ENCODE measurements around the gene GAS6.
"Not testable (repeated sequence)": the region's sequence is repeated elsewhere in the genome, so short reads cannot be mapped to it uniquely, and the experiment has no call there.

GAS6 gene

GRCh38 chr13:113826446-113826845, 37.4 kb downstream of the GAS6 start:
- not testable (repeated sequence) for DNase-seq (ENCODE audit: insufficient read length, low spot score); FAIRE-seq

- DNase-seq (ENCODE audit: insufficient read length, low spot score) = no peak
- no peak for FAIRE-seq
Observed at GRCh38 chr13:113825841-113826240, 38.0 kb downstream of the GAS6 start.

GRCh38 chr13:113823771-113824170, 40.1 kb downstream of the GAS6 start:
- DNase-seq (ENCODE audit: insufficient read length, low spot score) = no peak
- no peak for FAIRE-seq

GRCh38 chr13:113822956-113823744, 40.7 kb downstream of the GAS6 start:
- FAIRE-seq (no peak), DNase-seq (ENCODE audit: insufficient read length, low spot score) (no peak)

GRCh38 chr13:113822266-113822665, 41.6 kb downstream of the GAS6 start:
- DNase-seq (ENCODE audit: insufficient read length, low spot score) (no peak), FAIRE-seq (no peak)

GRCh38 chr13:113821847-113822246, 42.0 kb downstream of the GAS6 start:
- FAIRE-seq (no peak), DNase-seq (ENCODE audit: insufficient read length, low spot score) (no peak)

- DNase-seq (ENCODE audit: insufficient read length, low spot score) = peak; percentile 71
Observed at GRCh38 chr13:113820813-113821651, 42.8 kb downstream of the GAS6 start.

GRCh38 chr13:113819731-113820715, 43.9 kb downstream of the GAS6 start:
- FAIRE-seq (no peak), DNase-seq (ENCODE audit: insufficient read length, low spot score) (no peak)

More at GRCh38 chr13:113820813-113821651, 42.8 kb downstream of the GAS6 start:
- FAIRE-seq = peak; percentile 83

- no peak for FAIRE-seq
- no peak for DNase-seq (ENCODE audit: insufficient read length, low spot score)
Observed at GRCh38 chr13:113819341-113819730, 44.5 kb downstream of the GAS6 start.

GRCh38 chr13:113818700-113819295, 45.1 kb downstream of the GAS6 start:
- DNase-seq (ENCODE audit: insufficient read length, low spot score) (no peak), FAIRE-seq (no peak)

- DNase-seq (ENCODE audit: insufficient read length, low spot score) = no peak
- no peak for FAIRE-seq
Observed at GRCh38 chr13:113817860-113818691, 45.8 kb downstream of the GAS6 start.

- DNase-seq (ENCODE audit: insufficient read length, low spot score) = peak; percentile 58
- peak; percentile 49 for FAIRE-seq
Observed at GRCh38 chr13:113816946-113817859, 46.7 kb downstream of the GAS6 start.

GRCh38 chr13:113816254-113816929, 47.5 kb downstream of the GAS6 start:
- no peak for FAIRE-seq
- no peak for DNase-seq (ENCODE audit: insufficient read length, low spot score)

GRCh38 chr13:113815151-113816058, 48.5 kb downstream of the GAS6 start:
- DNase-seq (ENCODE audit: insufficient read length, low spot score) (no peak), FAIRE-seq (peak; percentile 68)

GRCh38 chr13:113814435-113814821, 49.4 kb downstream of the GAS6 start:
- peak; percentile 47 for DNase-seq (ENCODE audit: insufficient read length, low spot score)
- no peak for FAIRE-seq

- peak; percentile 33 for DNase-seq (ENCODE audit: insufficient read length, low spot score)
- no peak for FAIRE-seq
Observed at GRCh38 chr13:113813749-113814434, 50.0 kb downstream of the GAS6 start.

Measured in HTR-8/SVneo (cell line).